ENCODE measurements around the gene RCHY1.

DNA sequence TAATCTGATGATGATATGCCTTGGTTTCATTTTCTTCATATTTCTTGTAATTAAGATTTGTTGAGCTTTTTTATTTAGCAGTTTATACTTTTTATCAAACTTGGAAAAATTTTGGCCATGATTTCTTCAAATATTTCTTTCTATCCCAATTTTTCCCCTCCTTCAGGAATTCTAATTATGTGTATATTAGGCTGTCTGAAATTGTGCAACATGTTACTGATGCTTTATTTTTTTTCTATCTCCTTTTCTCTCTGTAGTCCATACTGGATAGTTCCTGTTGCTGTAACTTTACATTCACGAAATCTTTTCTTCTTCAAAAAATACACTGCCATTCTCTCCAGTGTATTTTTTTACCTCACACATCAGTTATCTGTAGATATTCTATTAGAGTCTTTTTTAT lies 10.9 kb upstream of the RCHY1 start:
- TF ChIP-seq POLR2A (IDR thresholded peaks at IDR 0.05; ENCODE audit: low read length) (no peak), GATA1 (IDR thresholded peaks at IDR 0.05; ENCODE audit: low read depth, low read length) (no peak)
